Activated CD4-positive, alpha-beta T cell treated with anti-CD3 and anti-CD28 coated beads for 1 hour (primary cell): ENCODE results near the gene VAV3.

Experiments used
- DNase-seq: peaks from one replicate; pipeline ENCODE4 v3.0.0-alpha.2; 2020

Gene VAV3

GRCh38 chr1:107524301-107524700 lies 440.7 kb downstream of the VAV3 start:
- no peak for DNase-seq

- no peak for DNase-seq
These were observed 441.2 kb downstream of the VAV3 start for GRCh38 chr1:107523736-107524135.

- DNase-seq: no peak
These were observed 441.9 kb downstream of the VAV3 start for GRCh38 chr1:107523061-107523460.
